HG02623 (cell line): ENCODE results near the gene EPS8.
"Not testable (repeated sequence)": the region's sequence is repeated elsewhere in the genome, so short reads cannot be mapped to it uniquely, and the experiment has no call there.

Source experiments
- ATAC-seq: cut with Tn5 transposase; IDR thresholded peaks from one replicate; pipeline ENCODE4 v1.9.1; 2021; ENCODE audit warnings: moderate library complexity; ENCODE audit not compliant: unreplicated experiment

Gene EPS8

DNA sequence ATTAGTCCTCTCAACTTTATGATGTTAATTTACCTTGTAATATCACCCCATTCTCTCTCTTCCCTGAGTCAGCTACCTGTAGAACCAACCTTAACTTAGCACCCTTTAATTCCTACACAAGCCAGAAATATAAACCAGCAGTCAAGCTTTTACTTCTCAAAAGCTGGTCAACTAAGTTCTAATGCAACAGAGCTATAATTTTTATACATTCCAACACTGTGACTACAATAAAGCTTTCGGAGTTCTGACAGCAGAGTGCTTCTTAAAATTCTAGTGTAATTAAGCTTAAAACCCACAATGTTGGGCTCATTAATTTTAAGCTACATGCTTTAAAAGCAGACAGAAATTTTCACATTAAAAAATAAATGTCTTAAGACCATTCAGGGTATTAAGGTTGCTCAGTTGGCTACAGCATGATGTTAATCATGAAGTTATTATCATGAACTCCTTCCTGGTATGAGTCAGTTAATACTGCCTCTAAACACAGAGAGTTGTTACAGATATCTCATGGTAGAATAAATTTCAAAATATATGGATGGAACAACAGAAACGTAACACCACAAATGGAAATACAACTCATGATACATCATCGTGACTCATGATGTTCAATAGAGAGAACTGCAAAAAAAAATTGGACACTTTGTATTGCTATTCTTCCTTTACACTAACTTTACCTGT is 126.7 kb downstream of the EPS8 start:
- ATAC-seq, result no peak

DNA sequence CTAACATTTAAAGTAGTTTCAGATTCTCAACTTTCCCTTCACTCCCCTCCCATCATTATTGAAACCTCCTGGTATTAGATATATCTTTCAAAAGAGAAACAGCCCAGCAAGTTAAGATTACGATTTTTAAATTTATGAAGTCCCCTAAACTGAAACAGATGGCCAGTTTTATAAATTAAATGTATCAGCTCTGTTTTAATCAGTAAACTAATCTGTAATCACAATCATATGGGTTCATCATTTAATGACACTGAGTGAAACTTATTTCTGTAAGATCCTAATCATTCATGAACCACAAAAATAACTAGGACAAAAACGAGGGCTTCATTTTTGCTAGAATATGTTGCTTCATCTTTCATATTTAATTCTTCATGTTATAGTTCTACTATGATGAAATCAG is 137.8 kb downstream of the EPS8 start:
- ATAC-seq, result no peak

DNA sequence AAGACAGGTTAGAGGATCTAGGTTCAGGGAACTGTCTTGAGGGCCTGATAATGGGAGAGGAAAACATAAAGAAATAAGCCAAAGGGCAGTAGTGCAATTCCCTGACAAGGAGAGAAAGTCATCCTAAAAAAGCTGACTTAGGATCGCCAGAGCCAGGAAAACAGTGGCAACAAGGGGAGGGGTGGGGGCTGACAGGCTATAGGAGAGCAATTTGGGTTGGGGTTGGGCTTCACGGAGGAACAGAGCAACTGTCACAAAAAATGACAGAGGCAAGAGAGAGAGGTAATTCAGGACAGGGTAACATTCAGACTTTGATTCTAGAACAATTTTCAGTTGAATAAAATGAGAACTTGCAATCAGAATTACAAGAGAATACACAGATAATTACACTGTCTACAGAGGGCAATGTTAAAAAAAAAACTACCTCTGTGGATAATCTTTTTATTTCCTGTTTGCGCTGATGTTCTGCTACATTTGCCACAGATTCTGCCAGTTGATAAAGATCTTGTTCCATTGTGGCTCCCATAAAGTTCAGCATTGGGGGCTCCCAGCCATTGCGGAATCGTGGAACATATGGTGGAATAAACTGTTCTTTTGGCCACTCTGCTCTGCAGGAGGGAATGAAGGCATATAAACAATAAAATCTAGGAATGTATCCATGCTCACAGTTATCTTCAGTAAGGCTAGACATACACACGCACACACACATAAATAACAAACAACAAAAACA is 138.6 kb downstream of the EPS8 start:
- ATAC-seq, result no peak

DNA sequence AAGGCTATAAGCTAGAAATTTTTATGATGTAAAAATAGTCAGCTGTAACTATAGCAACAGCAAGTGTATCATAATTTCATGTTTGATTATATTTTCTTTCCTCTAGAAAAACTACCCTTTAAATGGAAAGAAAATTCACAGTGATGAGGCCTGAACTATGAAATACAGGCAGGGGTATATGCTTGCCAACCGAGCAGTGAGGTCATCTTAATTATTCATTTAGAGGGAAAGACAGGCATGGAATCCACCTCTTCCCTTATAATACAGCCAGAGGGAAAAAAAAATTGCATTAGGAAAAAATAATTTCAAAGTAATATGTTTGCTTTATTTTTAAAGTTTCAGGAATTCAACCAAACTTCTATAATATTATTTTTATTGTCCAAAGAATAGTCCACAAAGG is 139.8 kb downstream of the EPS8 start:
- no peak for ATAC-seq

DNA sequence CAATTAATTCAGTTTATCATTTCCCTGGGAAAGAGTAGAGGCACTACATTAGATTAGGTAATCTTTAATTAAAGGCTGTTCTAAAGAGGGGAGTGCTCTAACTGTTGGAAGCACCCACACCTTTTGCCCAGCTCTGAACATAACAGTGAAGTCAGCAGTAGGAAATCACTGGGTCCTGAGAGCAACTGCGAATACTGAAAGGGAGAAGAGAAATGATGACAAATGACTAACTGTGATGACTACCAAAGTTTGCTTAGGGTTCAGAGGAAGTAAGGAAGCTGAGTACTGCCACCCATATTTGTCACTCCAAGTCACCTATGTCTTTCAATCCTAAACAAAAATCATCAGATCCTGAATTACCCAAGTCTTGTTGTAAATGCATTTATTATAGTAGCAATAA is 140.6 kb downstream of the EPS8 start:
- ATAC-seq, result no peak

DNA sequence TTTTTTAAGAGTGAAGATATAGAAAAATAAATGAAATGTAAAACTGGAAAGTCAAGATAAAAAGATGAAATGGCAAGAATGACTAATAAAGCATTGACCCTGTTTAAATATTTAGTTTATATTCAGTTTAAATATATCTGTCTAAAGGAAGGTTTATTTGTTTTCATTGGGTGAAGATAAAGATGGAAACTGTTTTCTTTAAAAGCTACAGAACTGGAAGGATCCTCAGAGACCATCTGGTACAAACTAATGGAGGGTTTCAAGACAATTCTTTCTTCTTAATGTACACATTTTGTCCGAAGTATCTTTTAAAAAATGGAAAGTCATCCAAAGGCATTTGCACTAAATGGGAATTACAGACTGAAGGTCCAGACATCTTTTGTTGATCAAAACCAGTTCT is 142.6 kb downstream of the EPS8 start:
- ATAC-seq, result no peak

DNA sequence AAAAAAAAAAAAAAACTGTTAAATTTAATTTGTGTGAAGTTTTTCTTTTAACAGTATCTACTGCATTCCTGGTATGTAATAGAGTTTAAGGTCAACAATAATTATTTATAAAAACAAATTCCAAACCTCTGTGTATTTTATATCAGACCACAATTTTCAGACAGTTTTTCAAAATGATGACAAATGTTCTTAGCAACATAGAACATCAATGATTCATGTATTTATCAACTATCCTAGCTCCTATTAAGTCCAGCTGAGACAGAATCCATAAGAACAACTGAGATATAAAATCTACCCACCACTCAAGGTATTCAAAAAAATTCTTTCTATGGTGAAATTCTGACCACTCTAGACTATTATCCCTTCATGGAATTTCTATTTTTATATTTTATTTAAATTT is 144.5 kb downstream of the EPS8 start:
- no peak for ATAC-seq

DNA sequence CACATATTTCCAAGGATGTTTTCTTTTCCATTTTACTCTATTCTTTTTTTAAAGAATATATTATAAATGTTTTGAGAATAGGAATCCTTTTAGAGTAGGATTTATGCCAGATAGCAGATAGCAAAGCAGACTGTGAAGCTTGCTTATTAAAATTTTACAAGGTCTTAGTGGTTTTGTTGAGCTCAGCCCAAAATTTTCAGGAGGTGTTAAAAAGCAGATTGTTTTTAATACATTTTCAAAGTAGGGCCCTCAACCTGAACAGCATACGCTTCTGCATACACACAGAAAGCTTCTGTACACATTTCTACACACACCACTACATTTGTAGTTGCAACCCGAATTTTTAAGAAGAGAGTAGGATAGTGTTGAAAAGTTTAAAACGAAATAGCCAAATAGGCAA is 151.0 kb downstream of the EPS8 start:
- ATAC-seq, result no peak

DNA sequence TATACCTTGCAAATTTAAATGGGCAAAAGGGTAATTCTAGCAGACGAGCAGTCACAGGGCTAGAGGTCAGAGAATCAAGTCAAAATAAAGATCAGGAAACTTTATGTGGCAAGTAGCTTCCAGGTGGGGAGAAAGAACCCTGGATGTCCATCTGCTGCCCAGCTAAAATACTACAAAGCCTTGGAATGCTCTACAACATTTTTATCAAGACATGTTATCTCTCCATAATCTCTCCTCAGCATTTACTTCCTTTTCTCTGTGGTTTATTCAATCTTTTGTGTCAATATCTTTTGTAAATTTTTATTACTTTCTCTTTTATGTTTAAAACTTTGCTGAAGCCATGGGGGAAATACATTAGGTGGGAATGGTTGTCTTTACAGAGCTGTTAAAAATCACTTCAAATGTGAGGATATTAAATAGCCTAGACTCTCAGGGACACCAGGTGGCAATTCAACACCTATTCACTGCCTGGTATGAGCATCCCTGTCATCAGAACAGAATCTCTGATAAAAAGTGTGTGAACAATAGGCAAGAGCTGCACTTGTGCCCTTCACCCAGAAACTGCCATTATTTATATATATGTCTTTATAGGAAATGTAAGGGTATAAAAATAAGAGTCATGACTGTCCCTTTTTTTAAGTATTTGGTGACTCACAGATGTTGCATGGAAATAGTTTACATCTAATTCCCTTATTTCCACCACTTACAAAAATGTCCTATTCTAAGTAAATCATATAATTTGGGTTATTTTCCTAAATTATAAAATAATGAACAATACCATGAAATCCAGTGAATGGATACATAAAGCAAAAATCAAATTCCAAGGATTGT is 152.9 kb downstream of the EPS8 start:
- no peak for ATAC-seq

DNA sequence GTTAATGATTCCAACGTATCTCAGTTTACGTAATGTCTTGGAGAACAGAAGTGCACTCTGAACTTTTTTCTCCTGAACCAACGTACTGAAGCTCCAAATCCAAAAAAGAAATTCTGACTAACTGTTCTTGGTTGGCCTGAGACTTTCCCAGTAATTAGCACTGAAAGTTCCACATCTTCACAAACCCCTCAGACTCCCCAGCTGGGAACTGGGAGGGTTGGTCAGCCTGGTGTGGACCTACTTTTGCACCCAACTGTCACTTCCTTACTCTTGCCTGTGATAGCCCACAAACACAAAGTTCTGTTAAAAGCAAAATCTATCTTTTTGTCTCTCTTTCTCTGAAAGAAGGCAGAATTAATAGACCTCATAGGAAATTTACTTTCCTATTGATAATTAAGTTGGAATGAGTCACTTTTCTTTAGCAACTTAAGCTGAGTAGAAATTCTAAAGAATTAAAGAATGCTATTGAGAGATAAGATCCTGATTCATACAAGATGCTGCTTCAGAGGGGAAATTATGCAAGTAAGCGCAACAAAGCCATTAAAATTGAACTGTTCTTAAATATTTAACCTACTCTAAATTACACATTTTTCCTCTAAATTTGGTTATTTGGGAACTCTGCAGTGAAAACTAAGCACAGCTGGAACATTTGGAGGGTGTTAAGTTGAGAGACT is 155.0 kb downstream of the EPS8 start:
- no peak for ATAC-seq

DNA sequence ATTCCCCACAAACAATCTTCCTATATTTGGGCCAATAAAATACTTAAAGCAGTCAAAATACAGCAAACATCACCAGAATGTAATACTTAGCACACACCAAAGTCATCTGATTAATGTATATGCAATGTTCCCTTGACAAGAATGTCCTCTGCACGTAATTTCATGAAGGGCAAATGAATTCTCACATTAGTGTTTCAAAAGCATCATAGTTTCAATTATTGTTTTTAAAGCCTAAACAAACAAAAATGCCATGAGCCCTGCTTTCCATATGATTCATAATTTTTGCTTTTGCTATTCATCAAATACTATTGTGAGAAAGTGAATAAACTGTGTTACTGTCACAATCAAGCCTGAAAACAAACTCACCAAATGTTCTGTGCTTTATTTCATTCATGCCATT is 156.0 kb downstream of the EPS8 start:
- no peak for ATAC-seq

DNA sequence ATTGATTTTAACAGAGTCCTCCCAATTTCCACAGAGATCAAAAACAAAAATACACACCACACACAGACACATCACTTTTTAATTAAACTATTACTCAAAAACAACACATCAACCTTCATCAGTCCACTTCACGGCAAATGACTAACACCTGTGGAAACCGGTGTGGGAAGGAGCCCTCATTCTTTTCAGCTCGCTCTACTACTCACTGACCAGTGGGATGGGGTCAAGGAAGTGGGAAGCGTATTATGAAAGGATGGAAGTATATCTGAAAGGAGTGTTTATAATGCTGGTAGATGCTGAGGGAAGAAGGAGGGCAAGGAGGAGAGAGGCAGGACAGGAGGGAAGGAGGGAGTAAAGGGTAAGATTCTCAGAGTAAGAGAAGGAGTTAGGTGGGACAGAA is 156.5 kb downstream of the EPS8 start:
- no peak for ATAC-seq

DNA sequence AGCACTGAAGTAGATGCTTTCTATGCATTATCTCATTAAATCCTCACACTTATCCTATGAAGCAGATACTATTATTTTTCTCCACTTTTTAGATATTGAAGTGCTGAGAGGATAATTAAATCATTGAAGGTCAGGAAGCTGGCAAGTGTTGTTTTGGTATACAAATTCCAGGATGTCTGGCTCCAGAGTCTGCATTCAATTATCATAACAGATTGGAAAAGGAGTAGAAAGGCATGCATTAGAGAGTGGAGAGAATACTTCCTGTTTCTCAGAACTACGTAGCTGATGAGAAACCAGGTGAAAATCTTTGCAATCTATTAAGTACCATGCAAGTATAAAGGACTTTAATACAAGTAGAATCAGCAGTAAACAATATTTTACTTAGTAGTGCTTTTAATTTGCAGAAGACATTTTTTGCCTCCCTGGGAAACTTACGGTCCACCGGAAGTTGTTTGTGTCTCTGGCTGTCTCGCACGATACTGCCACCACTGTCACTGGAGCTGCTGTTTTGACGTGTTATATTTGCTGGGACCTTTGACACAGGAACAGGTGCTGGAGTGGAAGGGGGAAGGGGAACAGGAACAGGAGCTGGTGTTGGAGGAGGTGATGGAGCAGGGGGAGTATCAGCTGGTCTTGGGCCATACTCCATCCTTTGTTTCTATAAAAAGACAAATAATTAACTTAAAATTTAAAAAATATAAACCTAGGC is 158.0 kb downstream of the EPS8 start:
- ATAC-seq, result no peak

DNA sequence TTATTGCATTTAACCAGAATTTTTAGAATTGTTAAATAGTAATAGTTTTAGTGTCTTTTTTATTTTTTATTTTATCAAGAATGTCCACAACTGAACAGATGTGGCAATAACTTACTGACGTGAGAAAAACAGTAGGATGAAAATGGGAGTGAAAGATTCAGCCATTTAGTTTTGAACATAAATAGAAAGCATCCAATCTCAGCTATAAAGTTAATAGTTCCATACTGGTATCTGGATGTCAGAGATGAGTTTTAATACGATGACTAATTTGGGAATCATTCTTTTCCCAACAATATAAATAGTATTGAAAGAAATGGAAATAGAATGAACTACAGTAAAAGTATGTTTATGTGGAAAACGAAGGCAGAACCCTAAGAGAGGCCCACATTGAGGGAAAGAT is 159.4 kb downstream of the EPS8 start:
- no peak for ATAC-seq

DNA sequence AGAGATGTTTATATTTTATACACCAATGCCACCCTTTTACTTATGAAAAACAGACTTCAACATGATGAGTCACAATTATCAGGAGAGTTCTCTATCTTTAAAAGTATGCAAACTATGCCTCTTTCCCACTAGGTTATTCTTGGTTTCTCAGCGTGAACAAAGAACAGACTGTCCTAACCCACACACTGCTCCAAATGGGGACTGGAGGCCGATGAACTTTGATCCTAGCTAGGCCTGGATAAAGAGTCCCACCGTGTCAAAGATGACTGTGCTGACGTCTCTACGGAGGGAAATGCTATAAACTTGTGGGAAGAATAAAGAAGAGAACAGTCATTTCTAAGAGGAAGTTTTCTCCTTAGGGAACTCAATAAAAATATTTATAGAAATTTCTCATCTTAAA is 160.1 kb downstream of the EPS8 start:
- no peak for ATAC-seq

DNA sequence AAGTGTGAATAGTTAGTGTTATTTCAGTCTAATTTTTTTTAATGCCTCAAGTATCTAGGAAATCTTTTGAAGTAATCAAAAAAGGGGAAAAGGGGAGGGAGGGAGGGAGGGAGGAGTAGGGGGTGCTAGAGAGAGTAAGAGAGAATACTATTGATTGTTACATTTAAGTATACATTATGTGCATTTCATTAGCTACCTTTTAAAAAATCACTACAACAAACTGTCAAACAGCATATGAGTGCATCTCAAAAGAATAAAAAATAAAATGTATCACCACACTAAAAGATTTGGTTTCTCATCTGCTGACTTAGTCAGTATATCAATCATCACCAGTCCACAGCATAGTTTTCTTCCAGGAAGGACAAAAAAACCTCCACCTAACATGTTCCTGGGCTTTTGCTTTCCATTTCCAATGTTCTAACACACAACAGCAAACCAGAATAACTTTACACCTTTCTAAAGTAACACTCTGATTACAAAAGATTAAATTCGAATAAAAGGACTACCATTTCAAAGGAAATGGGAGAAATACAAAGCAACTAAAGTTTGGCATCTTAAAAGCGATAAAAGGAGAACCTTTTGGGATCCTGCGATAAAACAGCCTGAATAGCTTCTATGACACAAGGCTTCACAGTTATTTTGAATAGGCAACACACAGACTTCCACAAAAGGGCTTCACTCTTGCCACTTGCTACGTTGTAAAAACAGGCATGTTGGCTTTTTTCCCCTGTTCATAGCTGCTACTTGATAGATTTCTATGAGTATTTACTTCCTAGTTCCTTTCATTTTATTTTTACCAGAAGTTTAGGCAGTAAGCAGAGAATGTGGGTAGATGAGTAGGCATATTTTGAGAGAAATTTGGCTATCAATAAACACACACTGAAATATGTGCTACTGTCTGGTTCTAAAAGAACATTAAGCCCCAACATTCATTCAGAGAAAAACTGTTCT is 160.9 kb downstream of the EPS8 start:
- ATAC-seq, result no peak

DNA sequence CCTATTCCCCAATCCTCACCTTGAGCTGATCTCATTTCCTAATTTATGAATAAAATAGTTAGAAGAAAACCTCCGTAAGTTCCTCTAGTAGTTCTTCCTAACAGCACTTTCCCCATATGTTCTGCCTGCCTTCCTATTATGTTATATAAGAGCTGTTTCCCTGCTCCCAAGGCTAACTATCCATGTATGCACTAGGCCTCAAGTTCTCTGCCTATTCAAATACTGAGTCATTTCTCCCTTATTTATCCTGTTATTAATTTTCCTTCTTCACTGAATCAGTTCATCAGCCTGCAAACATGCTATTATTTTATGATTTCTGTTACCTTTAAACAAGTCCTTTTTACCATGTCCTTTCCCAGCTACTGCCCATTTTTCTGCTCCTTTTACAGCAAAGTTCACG is 164.1 kb downstream of the EPS8 start:
- no peak for ATAC-seq

DNA sequence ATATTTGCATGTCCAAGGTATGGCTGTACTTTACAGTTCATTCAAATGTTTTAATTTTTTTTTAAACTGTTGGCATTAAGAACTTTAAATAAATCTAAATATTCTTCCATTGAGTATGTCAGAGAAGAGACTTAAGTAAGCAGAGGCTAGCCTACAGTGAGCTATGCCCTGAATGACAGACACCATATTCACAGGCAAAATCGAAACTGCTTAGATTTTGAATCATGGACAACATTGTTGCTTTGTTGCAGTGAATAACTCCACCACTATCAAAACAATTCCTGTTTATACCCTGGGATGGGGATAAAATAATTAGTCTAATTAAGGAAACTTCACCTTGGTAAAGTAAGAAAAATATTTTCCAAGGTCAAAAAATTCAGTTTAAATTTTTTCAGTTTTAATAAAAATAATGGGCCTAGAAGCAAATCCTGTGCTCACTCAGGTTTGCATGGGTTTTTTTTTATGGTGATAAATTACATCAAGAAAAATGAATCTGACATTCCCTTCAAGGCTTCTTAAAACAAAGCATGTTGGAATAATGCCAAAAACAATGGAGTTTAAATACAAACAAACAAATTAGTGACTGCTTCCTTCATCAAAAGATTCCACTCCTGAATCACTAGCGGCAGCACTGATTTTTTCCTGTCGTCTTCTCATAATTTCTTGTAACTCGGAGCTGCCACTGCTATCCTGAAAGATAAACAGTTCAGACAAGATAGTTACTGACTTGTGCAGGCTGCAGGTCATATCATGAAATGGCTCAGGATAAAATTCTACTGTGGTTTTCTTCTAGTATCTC is 168.2 kb downstream of the EPS8 start:
- ATAC-seq, result no peak

DNA sequence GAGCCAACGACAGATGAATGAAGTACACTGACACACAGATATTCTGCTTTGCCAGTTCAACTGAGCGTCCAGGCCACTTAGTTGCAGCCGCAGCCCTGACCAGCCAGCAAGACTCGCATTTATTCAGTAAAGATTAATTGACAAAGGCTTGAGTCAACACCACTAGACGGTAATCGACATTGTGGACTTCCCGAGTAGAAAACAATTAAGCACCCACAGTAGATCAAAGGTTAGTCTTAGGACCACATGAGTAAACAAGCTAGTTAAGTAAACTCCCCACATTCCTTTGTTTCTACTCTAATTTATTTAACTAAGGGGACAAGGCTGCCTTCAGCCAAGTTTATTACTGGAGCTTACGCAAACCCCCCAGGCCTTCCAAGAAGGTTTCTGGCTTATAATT is 172.7 kb downstream of the EPS8 start:
- ATAC-seq, result not testable (repeated sequence)
